ENCODE results near the gene LIG1.

DNA sequence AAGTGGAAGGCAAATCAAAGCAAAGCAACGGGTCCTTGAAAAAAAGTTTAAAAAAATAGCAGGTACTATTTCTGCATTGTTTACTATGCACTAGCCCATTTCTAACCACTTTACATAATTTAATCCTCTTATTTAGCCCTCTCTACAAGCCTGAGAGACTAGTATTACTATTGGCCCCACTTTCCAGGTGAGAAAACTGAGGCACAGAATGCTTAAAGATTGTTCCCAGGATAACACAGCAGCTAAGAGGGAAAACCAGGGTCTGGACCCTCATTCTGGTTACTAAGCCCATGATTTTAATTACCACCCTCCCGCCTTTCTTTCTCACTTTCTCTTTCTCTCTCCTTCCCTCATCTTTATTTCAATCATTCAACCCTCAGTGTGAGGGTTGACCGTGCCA lies 6.1 kb upstream of the LIG1 start:
- TF ChIP-seq, protein P1, sequence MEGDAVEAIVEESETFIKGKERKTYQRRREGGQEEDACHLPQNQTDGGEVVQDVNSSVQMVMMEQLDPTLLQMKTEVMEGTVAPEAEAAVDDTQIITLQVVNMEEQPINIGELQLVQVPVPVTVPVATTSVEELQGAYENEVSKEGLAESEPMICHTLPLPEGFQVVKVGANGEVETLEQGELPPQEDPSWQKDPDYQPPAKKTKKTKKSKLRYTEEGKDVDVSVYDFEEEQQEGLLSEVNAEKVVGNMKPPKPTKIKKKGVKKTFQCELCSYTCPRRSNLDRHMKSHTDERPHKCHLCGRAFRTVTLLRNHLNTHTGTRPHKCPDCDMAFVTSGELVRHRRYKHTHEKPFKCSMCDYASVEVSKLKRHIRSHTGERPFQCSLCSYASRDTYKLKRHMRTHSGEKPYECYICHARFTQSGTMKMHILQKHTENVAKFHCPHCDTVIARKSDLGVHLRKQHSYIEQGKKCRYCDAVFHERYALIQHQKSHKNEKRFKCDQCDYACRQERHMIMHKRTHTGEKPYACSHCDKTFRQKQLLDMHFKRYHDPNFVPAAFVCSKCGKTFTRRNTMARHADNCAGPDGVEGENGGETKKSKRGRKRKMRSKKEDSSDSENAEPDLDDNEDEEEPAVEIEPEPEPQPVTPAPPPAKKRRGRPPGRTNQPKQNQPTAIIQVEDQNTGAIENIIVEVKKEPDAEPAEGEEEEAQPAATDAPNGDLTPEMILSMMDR (IDR thresholded peaks at IDR 0.05): no peak
- TF ChIP-seq POLR2AphosphoS5 (IDR thresholded peaks at IDR 0.05): no peak
